BE2C (cell line): ENCODE measurements around the gene ANO2.
"Not testable (repeated sequence)": the region's sequence is repeated elsewhere in the genome, so short reads cannot be mapped to it uniquely, and the experiment has no call there.

Experiments used
- DNase-seq: peaks from one replicate; pipeline ENCODE4 v3.0.0-alpha.2; 2020
- H3K27me3 ChIP-seq: fragments of 250-450 bp; sonication (Bioruptor Pico); 2 replicates; pipeline ENCODE4 v1.5.1; 2020; ENCODE audit warnings: mild to moderate bottlenecking
- H3K36me3 ChIP-seq: fragments of 250-450 bp; sonication (Bioruptor Pico); 2 replicates; pipeline ENCODE4 v1.5.1; 2020; ENCODE audit warnings: mild to moderate bottlenecking
- H3K4me1 ChIP-seq: fragments of 250-450 bp; sonication (Bioruptor Pico); 2 replicates; pipeline ENCODE4 v1.5.1; 2020
- H3K4me3 ChIP-seq: 2 replicates; pipeline ENCODE4 v1.5.1; 2011; ENCODE audit warnings: low read depth, low read length
- H3K9me3 ChIP-seq: fragments of 250-450 bp; sonication (Bioruptor Pico); 2 replicates; pipeline ENCODE4 v1.5.1; 2020
- CTCF ChIP-seq: IDR thresholded peaks from 2 replicates; pipeline ENCODE4 v1.5.1; 2012; ENCODE audit warnings: mild to moderate bottlenecking, low read depth, low read length

Gene ANO2

GRCh38 chr12:5684989-5685388 is 260.1 kb downstream of the ANO2 start:
- no peak for DNase-seq
- Histone ChIP-seq H3K4me3 (no peak overlapping the region), H3K36me3 (no peaks in the 10 kb centered on the region)

GRCh38 chr12:5682581-5682980 is 262.5 kb downstream of the ANO2 start:
- no peak for DNase-seq
- peaks cover 29% of the 10 kb centered on the region for H3K27me3 ChIP-seq
- no peaks in the 10 kb centered on the region for H3K9me3 ChIP-seq
- no peaks in the 10 kb centered on the region for H3K4me1 ChIP-seq
- no peak overlapping the region for H3K4me3 ChIP-seq
- TF ChIP-seq CTCF = no peak
- H3K36me3 ChIP-seq = no peaks in the 10 kb centered on the region

More at GRCh38 chr12:5684989-5685388, 260.1 kb downstream of the ANO2 start:
- Histone ChIP-seq H3K4me1 (no peaks in the 10 kb centered on the region), H3K9me3 (no peaks in the 10 kb centered on the region), H3K27me3 (peaks cover 18% of the 10 kb centered on the region)
- no peak for TF ChIP-seq CTCF

GRCh38 chr12:5678176-5678575 is 266.9 kb downstream of the ANO2 start:
- TF ChIP-seq CTCF = no peak

GRCh38 chr12:5669624-5670023 is 275.4 kb downstream of the ANO2 start:
- H3K9me3 ChIP-seq, H3K27me3 ChIP-seq, H3K4me3 ChIP-seq, H3K36me3 ChIP-seq, DNase-seq, H3K4me1 ChIP-seq: not testable (repeated sequence)

More at GRCh38 chr12:5678176-5678575, 266.9 kb downstream of the ANO2 start:
- no peak overlapping the region for H3K4me3 ChIP-seq
- no peaks in the 10 kb centered on the region for H3K9me3 ChIP-seq
- H3K27me3 ChIP-seq = peaks cover 29% of the 10 kb centered on the region
- no peak for DNase-seq
- no peaks in the 10 kb centered on the region for H3K36me3 ChIP-seq
- H3K4me1 ChIP-seq = no peaks in the 10 kb centered on the region

GRCh38 chr12:5665615-5666014 is 279.4 kb downstream of the ANO2 start:
- no peak for TF ChIP-seq CTCF
- no peak overlapping the region for H3K4me3 ChIP-seq
- DNase-seq = no peak
- no peaks in the 10 kb centered on the region for H3K4me1 ChIP-seq
- no peaks in the 10 kb centered on the region for H3K36me3 ChIP-seq
- H3K9me3 ChIP-seq = no peaks in the 10 kb centered on the region
- H3K27me3 ChIP-seq = no peaks in the 10 kb centered on the region

GRCh38 chr12:5661811-5662210 is 283.2 kb downstream of the ANO2 start:
- DNase-seq = no peak
- H3K36me3 ChIP-seq = no peaks in the 10 kb centered on the region
- H3K4me3 ChIP-seq = no peak overlapping the region
- H3K27me3 ChIP-seq = no peaks in the 10 kb centered on the region
- TF ChIP-seq CTCF = no peak
- H3K9me3 ChIP-seq = no peaks in the 10 kb centered on the region
- no peaks in the 10 kb centered on the region for H3K4me1 ChIP-seq

GRCh38 chr12:5660238-5660637 is 284.8 kb downstream of the ANO2 start:
- no peak for DNase-seq
- H3K4me1 ChIP-seq = no peaks in the 10 kb centered on the region
- no peak for TF ChIP-seq CTCF
- no peaks in the 10 kb centered on the region for H3K27me3 ChIP-seq
- no peak overlapping the region for H3K4me3 ChIP-seq
- H3K9me3 ChIP-seq = no peaks in the 10 kb centered on the region
- no peaks in the 10 kb centered on the region for H3K36me3 ChIP-seq

GRCh38 chr12:5658339-5658941 is 286.6 kb downstream of the ANO2 start:
- H3K27me3 ChIP-seq, H3K4me3 ChIP-seq, DNase-seq, H3K36me3 ChIP-seq, H3K4me1 ChIP-seq, H3K9me3 ChIP-seq: not testable (repeated sequence)
